K562 (cell line): ENCODE measurements around the gene ZNF322. TPM values are rescaled to one million over a fixed set of nuclear protein-coding genes. Genes with fewer than 3 reads are reported as not detected.

Experiments
- BACH1 ChIP-seq: fragments of 200-800 bp; sonication (Bioruptor generic); IDR thresholded peaks from 2 replicates; pipeline ENCODE4 v1.6.1; 2016; ENCODE audit warnings: missing genetic modification characterization, missing compliant biosample characterization
- CBX1 ChIP-seq: sonication (generic); IDR thresholded peaks from 2 replicates; pipeline ENCODE4 v1.6.1; 2016; ENCODE audit warnings: antibody characterized with exemption, low read depth, mild to moderate bottlenecking
- FOSL1 ChIP-seq: fragments of 200-800 bp; sonication (Bioruptor generic); conservative IDR thresholded peaks from 2 replicates; pipeline ENCODE4 v1.6.1; 2016; ENCODE audit warnings: missing genetic modification characterization, missing compliant biosample characterization
- GTF2A2 ChIP-seq: IDR thresholded peaks from 2 replicates; pipeline ENCODE4 v1.6.1; 2016; ENCODE audit warnings: mild to moderate bottlenecking, missing genetic modification characterization, missing compliant biosample characterization
- HES1 ChIP-seq: fragments of 450-650 bp; IDR thresholded peaks from 2 replicates; pipeline ENCODE4 v1.6.1; 2016; ENCODE audit warnings: low read depth, mild to moderate bottlenecking, moderate library complexity
- KAT8 ChIP-seq: fragments of 450-650 bp; IDR thresholded peaks from 2 replicates; pipeline ENCODE4 v1.6.1; 2016; ENCODE audit warnings: low read depth, mild to moderate bottlenecking
- MCM3 ChIP-seq: fragments of 450-650 bp; IDR thresholded peaks from 2 replicates; pipeline ENCODE4 v1.6.1; 2016
- NRF1 ChIP-seq, 2 experiments: fragments of 450-650 bp; IDR thresholded peaks in 1 of 2; conservative IDR thresholded peaks in 1 of 2; 2 replicates each; pipeline ENCODE4 v1.6.1; 2014; ENCODE audit warnings: mild to moderate bottlenecking in 2 of 2
- SMARCB1 ChIP-seq: IDR thresholded peaks from 2 replicates; pipeline ENCODE4 v1.6.1; 2011; ENCODE audit warnings: improper control_type of control experiment, low read depth; ENCODE audit not compliant: insufficient read length
- SREBF1 ChIP-seq: fragments of 150-350 bp; IDR thresholded peaks from 2 replicates; pipeline ENCODE4 v1.6.1; 2014; ENCODE audit warnings: antibody characterized with exemption, low read depth, low read length, borderline replicate concordance
- YBX1 ChIP-seq: fragments of 450-650 bp; IDR thresholded peaks from 2 replicates; pipeline ENCODE4 v1.7.1; 2016; ENCODE audit warnings: mild to moderate bottlenecking
- ZEB2 ChIP-seq: fragments of 450-650 bp; IDR thresholded peaks from 2 replicates; pipeline ENCODE4 v1.6.1; 2016
- ZMIZ1 ChIP-seq, 2 experiments: fragments of 150-350 bp in 1 of 2; IDR thresholded peaks; 2 replicates each; pipeline ENCODE4 v1.6.1; 2012 to 2016; ENCODE audit warnings: low read depth in 2 of 2, low read length in 2 of 2, mild to moderate bottlenecking in 1 of 2, moderate library complexity in 1 of 2
- ZNF239 ChIP-seq: fragments of 250-450 bp; sonication (Bioruptor Pico); IDR thresholded peaks from 2 replicates; pipeline ENCODE4 v1.4.0; 2020; ENCODE audit warnings: mild to moderate bottlenecking
- ZNF3 ChIP-seq: fragments of 250-450 bp; sonication (Bioruptor Pico); IDR thresholded peaks from 2 replicates; pipeline ENCODE4 v1.5.0; 2021; ENCODE audit warnings: mild to moderate bottlenecking, moderate library complexity
- ZNF696 ChIP-seq: fragments of 250-450 bp; sonication (Bioruptor Pico); conservative IDR thresholded peaks from 2 replicates; pipeline ENCODE4 v1.4.0; 2020; ENCODE audit warnings: mild to moderate bottlenecking, moderate library complexity
- ZNF717 ChIP-seq: fragments of 250-450 bp; sonication (Bioruptor Pico); IDR thresholded peaks from 2 replicates; pipeline ENCODE4 v1.5.0; 2021
- ZNF766 ChIP-seq: fragments of 200-800 bp; sonication (Bioruptor generic); conservative IDR thresholded peaks from 2 replicates; pipeline ENCODE4 v1.6.1; 2016; ENCODE audit warnings: missing genetic modification characterization, missing compliant biosample characterization
- polyA plus RNA-seq, 8 experiments: library from polyadenylated mRNA; depleted of rRNA in 4 of 8; stranded (reverse) in 5 of 8; unstranded in 3 of 8; fragments of >200 nt; fragmentation: Nextera tagmentation in 2 of 8; fragmentation: Illumina TruSeq in 1 of 8; extraction: Ambion mirVana in 2 of 8; extraction: Trizol in 1 of 8; gene quantifications; 2 replicates each; pipeline versions ENCODE4 v1.2.1 to v1.2.3, GENCODE V29; 2011 to 2014; ENCODE audit warnings: inconsistent platforms in 1 of 8, missing spikeins in 1 of 8
- total RNA-seq, 7 experiments: library from RNA; depleted of rRNA in 6 of 7; stranded (reverse); fragments of >200 nt in 6 of 7; fragmentation: Illumina TruSeq in 2 of 7; extraction: Trizol in 2 of 7; gene quantifications; 2 replicates each; pipeline versions ENCODE4 v1.2.1 to v1.2.3, GENCODE V29; 2011 to 2021; ENCODE audit warnings: low replicate concordance in 1 of 7
- TF ChIP-seq, protein P1 (sequence below): fragments of 450-650 bp; formaldehyde crosslinking; IDR thresholded peaks from 2 replicates; pipeline ENCODE4 v1.4.0; 2022; ENCODE audit warnings: mild to moderate bottlenecking, moderate library complexity
- TF ChIP-seq, protein P2 (sequence below): sonication (generic); formaldehyde crosslinking; IDR thresholded peaks from 2 replicates; pipeline ENCODE4 v1.8.0; 2022; ENCODE audit warnings: mild to moderate bottlenecking, missing genetic modification reagents
- TF ChIP-seq, protein P3 (sequence below): fragments of 250-450 bp; sonication (Bioruptor Pico); IDR thresholded peaks from 2 replicates; pipeline ENCODE4 v1.5.1; 2021; ENCODE audit warnings: mild to moderate bottlenecking
- TF ChIP-seq, protein P4 (sequence below): fragments of 450-650 bp; IDR thresholded peaks from 2 replicates; pipeline ENCODE4 v1.6.1; 2016

The ZNF322 gene
- total and polyA plus RNA-seq, 9 of the 15 experiments (the other 6 are each of a cell fraction or from before 2014, with no cell fraction given), result 4.7 to 31.2 (median 18.7) TPM

DNA sequence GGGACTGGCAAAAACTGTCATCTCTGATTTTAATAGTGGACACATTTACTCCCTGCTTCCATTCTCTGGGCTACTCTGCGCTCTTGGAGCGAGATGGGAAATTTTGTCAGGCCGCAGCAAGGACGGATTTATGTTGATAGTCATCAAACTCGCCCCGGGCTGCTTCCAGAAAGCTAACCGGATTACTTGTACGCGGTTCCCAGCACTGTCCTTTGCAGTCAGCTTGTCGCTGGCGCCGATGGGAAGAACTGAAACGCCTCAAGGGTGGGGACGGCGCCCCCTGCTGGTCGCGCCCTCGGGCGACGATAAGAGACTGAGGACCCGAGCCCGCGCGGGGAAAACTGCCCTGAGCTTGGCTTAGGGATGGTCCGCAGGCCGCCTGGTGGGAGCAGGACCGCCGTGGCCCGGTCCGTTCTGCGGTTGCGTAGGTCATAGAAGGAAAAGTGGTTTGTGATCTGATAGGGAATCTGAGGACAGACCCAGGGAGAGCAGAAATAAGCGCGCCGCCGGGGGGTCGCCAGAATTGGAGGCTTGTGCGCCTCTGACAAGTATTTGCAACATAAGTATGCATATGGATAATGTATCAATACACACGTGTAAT lies 63.8 kb downstream of the ZNF322 start (continued):
- no peak for TF ChIP-seq ZNF766
- TF ChIP-seq FOSL1 (tag), result no peak
- TF ChIP-seq, protein P1, sequence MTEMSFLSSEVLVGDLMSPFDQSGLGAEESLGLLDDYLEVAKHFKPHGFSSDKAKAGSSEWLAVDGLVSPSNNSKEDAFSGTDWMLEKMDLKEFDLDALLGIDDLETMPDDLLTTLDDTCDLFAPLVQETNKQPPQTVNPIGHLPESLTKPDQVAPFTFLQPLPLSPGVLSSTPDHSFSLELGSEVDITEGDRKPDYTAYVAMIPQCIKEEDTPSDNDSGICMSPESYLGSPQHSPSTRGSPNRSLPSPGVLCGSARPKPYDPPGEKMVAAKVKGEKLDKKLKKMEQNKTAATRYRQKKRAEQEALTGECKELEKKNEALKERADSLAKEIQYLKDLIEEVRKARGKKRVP (CRISPR knock-in tag), result no peak; the same call in 1 of the 2 replicates
- TF ChIP-seq GTF2A2 (tag), result no peak
- peak in 1 of 2 experiments; percentile 70; a peak in 2 of 4 replicates for TF ChIP-seq ZMIZ1 (IDR thresholded peaks at IDR 0.05; ENCODE audit: low read depth in 2 of 2, low read length in 2 of 2)
- TF ChIP-seq YBX1, result no peak
- TF ChIP-seq HES1, result no peak
- TF ChIP-seq ZEB2, result peak; percentile 44; the same call in 1 of the 2 replicates
- peak; percentile 88 for TF ChIP-seq CBX1
- peak; percentile 86 to 89 for TF ChIP-seq NRF1 (conservative IDR thresholded peaks at IDR 0.05 in 1 of 2, IDR thresholded peaks at IDR 0.05 in 1 of 2)
- TF ChIP-seq SMARCB1, result no peak
- TF ChIP-seq ZNF717, result no peak
- peak; percentile 28; the same call in 1 of the 2 replicates for TF ChIP-seq ZNF239 (CRISPR knock-in tag)
- TF ChIP-seq, protein P2, sequence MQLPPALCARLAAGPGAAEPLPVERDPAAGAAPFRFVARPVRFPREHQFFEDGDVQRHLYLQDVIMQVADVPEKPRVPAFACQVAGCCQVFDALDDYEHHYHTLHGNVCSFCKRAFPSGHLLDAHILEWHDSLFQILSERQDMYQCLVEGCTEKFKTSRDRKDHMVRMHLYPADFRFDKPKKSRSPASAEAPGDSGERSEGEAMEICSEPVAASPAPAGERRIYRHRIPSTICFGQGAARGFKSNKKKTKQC, result no peak
- no peak for TF ChIP-seq ZNF3
- TF ChIP-seq, protein P3, sequence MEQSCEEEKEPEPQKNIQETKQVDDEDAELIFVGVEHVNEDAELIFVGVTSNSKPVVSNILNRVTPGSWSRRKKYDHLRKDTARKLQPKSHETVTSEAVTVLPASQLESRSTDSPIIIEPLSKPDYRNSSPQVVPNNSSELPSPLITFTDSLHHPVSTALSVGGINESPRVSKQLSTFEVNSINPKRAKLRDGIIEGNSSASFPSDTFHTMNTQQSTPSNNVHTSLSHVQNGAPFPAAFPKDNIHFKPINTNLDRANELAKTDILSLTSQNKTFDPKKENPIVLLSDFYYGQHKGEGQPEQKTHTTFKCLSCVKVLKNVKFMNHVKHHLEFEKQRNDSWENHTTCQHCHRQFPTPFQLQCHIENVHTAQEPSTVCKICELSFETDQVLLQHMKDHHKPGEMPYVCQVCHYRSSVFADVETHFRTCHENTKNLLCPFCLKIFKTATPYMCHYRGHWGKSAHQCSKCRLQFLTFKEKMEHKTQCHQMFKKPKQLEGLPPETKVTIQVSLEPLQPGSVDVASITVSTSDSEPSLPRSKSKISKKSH (CRISPR knock-in tag), result no peak
- TF ChIP-seq ZNF696, result no peak
- TF ChIP-seq SREBF1, result 0 out of 2 replicates have a peak, but pooled peaks have one; percentile 29
- no peak for TF ChIP-seq MCM3
- no peak for TF ChIP-seq KAT8
- TF ChIP-seq BACH1 (tag), result no peak
- TF ChIP-seq, protein P4, sequence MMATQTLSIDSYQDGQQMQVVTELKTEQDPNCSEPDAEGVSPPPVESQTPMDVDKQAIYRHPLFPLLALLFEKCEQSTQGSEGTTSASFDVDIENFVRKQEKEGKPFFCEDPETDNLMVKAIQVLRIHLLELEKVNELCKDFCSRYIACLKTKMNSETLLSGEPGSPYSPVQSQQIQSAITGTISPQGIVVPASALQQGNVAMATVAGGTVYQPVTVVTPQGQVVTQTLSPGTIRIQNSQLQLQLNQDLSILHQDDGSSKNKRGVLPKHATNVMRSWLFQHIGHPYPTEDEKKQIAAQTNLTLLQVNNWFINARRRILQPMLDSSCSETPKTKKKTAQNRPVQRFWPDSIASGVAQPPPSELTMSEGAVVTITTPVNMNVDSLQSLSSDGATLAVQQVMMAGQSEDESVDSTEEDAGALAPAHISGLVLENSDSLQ, result no peak
